Measurements from ENCODE around the gene CNGA4. TPM values are rescaled to one million over a fixed set of nuclear protein-coding genes. Genes with fewer than 3 reads are reported as not detected.

CNGA4 gene
- total RNA-seq (under 1 TPM; 0.12 to 0.28 (median 0.22) TPM), polyA plus RNA-seq (under 1 TPM; 0.14 to 0.46 TPM)

DNA sequence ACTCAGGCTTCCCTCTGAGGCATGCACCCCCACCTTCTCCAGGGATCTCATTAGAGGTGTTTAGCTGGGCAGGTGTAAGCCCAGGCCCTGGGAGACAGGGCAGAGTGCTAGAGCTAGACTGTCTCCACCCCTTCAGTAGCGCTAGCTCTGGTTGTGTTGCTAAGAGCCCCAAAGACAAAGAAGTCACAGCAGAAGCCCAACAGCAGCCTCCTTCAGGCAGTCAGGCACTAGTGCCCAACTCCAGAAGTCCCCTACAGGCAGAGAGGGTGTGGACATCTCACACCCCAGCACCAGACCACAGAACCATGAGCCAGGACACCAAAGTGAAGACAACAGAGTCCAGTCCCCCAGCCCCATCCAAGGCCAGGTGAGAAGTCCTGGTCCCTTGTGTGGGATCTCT, at the start of gene CNGA4:
Gene CNGA4 (plus strand): TSS at position 188 of the 400 bp plus-strand sequence. CDS start 118 bp downstream, at position 306.
- Histone ChIP-seq H3K27ac (no peak within 1 kb of the TSS), H3K36me3 (no peaks in the 10 kb centered on the region), H3K4me1 (no peaks in the 10 kb centered on the region), H3K27me3 (no peaks in the 10 kb centered on the region), H3K9me3 (no peaks in the 10 kb centered on the region), H3K4me3 (no peak within 1 kb of the TSS)
- intact Hi-C loops (cut with DNase I), result no loop called here
- WGBS, 2 donors, result 79 to 93% methylated on average over 1 of the region's 1 CpG
- ATAC-seq (no peak), DNase-seq (no peak), FAIRE-seq (no peak)
- TF ChIP-seq, protein P1, sequence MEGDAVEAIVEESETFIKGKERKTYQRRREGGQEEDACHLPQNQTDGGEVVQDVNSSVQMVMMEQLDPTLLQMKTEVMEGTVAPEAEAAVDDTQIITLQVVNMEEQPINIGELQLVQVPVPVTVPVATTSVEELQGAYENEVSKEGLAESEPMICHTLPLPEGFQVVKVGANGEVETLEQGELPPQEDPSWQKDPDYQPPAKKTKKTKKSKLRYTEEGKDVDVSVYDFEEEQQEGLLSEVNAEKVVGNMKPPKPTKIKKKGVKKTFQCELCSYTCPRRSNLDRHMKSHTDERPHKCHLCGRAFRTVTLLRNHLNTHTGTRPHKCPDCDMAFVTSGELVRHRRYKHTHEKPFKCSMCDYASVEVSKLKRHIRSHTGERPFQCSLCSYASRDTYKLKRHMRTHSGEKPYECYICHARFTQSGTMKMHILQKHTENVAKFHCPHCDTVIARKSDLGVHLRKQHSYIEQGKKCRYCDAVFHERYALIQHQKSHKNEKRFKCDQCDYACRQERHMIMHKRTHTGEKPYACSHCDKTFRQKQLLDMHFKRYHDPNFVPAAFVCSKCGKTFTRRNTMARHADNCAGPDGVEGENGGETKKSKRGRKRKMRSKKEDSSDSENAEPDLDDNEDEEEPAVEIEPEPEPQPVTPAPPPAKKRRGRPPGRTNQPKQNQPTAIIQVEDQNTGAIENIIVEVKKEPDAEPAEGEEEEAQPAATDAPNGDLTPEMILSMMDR (IDR thresholded peaks at IDR 0.05), result no peak

DNA sequence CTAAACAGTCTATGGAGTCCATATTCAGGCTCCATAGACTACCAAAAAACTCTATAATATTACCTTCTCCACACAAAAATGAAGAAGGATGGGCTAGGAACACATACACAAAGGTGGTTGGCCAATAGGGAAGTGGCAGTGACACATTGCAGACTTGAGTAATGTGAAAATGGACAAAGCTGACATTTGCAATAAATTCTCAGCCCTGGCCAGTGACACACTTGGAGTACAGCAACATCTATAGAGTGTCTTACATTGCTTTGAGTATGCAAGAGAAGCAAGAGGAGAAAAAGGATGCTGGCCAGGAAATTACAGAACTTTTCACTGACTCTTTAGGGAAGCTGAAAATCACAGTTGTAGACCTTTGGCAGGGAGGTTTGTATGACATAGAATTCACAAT, 47.1 kb upstream of the CNGA4 start:
- no peak for FAIRE-seq
- H3K27ac ChIP-seq, result no peak overlapping the region
- H3K27me3 ChIP-seq, result no peaks in the 10 kb centered on the region
- TF ChIP-seq, protein P1 (IDR thresholded peaks at IDR 0.05), result no peak
- intact Hi-C loops (cut with DNase I), result no loop called here
- no peak overlapping the region for H3K4me3 ChIP-seq
- no peaks in the 10 kb centered on the region for H3K9me3 ChIP-seq
- H3K4me1 ChIP-seq, result no peaks in the 10 kb centered on the region
- DNase-seq, result no peak
- no peaks in the 10 kb centered on the region for H3K36me3 ChIP-seq
- ATAC-seq, result no peak

GRCh38 chr11:6194065-6194581, 44.8 kb upstream of the CNGA4 start:
- H3K4me1 ChIP-seq, result no peaks in the 10 kb centered on the region
- H3K9me3 ChIP-seq, result no peaks in the 10 kb centered on the region
- FAIRE-seq (no peak), DNase-seq (no peak), ATAC-seq (no peak)
- WGBS, 2 donors, result 86 to 91% methylated on average over 1 of the region's 1 CpG
- TF ChIP-seq, protein P1 (IDR thresholded peaks at IDR 0.05), result no peak
- H3K4me3 ChIP-seq, result no peak overlapping the region
- H3K27me3 ChIP-seq, result no peaks in the 10 kb centered on the region
- no peaks in the 10 kb centered on the region for H3K36me3 ChIP-seq
- intact Hi-C loops (cut with DNase I), result no loop called here
- no peak overlapping the region for H3K27ac ChIP-seq

DNA sequence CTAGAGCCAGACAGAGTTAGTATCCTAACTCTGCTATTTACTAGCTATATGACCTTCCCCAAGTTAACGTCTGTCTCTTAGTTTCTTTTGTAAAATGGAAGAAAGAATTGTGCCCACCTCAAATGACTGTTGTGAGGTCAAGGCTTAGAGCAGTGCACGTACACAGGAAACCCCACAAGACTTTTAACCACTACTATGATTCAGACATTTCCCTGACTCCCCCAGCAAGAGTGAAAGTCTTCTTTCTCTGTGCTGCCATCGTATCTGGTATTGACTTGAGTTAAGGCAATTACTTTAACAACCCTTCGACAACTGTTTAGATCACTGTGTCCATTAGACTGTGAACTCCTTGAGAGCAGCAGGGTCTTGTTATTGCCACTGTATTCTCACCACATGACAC, 42.5 kb upstream of the CNGA4 start:
- Histone ChIP-seq H3K36me3 (no peaks in the 10 kb centered on the region), H3K27me3 (no peaks in the 10 kb centered on the region), H3K9me3 (no peaks in the 10 kb centered on the region), H3K4me1 (no peaks in the 10 kb centered on the region), H3K4me3 (no peak overlapping the region), H3K27ac (no peak overlapping the region)
- DNase-seq (no peak), FAIRE-seq (no peak), ATAC-seq (no peak)
- 49 to 56% methylated on average over 4 of the region's 4 CpGs for WGBS, 2 donors
- TF ChIP-seq, protein P1 (IDR thresholded peaks at IDR 0.05), result no peak
- intact Hi-C loops (cut with DNase I), result no loop called here

DNA sequence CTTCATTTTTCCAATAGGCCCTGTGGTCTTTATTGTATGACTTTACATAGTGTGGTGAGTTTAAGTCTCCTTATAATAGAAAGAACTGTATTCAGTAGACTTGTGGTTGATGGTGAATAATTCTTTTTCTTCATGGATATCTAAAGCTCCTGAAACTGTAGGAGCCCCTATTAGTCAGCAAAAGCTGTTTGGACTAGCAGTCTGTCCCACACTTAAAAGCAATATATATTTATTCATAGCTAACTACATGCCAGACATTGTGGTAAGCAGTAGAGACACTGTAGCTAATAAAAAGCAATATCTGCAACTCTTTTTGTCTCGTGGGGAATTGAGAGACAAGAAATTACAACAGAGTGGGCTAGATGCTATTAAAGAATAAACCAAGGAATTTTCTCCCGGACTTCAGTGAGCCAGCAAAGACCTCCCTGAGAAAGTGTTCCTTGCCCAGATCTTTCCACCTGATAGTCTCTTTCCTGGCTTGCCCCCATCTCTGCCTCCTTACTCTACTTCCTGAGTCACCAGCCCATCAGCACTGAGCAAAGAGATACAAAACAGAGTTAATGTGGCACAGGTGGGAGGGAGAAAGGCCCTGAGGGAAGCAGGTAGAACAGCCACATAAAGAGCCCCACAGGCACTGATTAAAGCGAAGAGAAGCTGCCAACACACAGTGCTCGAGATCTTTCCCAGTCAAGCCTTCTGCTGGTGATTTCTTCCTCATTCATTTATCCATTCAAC, 41.3 kb upstream of the CNGA4 start:
- intact Hi-C loops (cut with DNase I), result no loop called here
- no peak for ATAC-seq

More for the DNA sequence above, 41.3 kb upstream of the CNGA4 start:
- no peak overlapping the region for H3K4me3 ChIP-seq
- WGBS, 2 donors, result 71 to 83% methylated on average over 4 of the region's 4 CpGs
- H3K9me3 ChIP-seq, result no peaks in the 10 kb centered on the region
- no peaks in the 10 kb centered on the region for H3K4me1 ChIP-seq
- DNase-seq, result no peak
- H3K36me3 ChIP-seq, result no peaks in the 10 kb centered on the region
- FAIRE-seq, result no peak
- no peaks in the 10 kb centered on the region for H3K27me3 ChIP-seq
- TF ChIP-seq, protein P1 (IDR thresholded peaks at IDR 0.05), result no peak
- H3K27ac ChIP-seq, result no peak overlapping the region
